Activated CD8-positive, alpha-beta memory T cell treated with anti-CD3 and anti-CD28 coated beads, Interleukin-2, amount 50 U/mL, for 1 hour (primary cell): ENCODE measurements around the gene CSRP3.

Source experiments
- DNase-seq: peaks from one replicate; pipeline ENCODE4 v3.0.0-alpha.2; 2020; ENCODE audit errors: extremely low read depth

Gene CSRP3

GRCh38 chr11:19201737-19202605 is at the start of gene CSRP3:
CSRP3 (minus strand) TSS chr11:19201983; CDS start chr11:19192448, 9,535 bp downstream.
- no peak for DNase-seq

GRCh38 chr11:19251577-19251976 is 49.8 kb upstream of the CSRP3 start:
- DNase-seq: no peak

- DNase-seq: no peak
Measured at GRCh38 chr11:19246816-19247215, 45.0 kb upstream of the CSRP3 start.

- DNase-seq: no peak
Measured at GRCh38 chr11:19245351-19245750, 43.6 kb upstream of the CSRP3 start.

GRCh38 chr11:19244621-19245020 is 42.8 kb upstream of the CSRP3 start:
- no peak for DNase-seq

- DNase-seq: no peak
Measured at GRCh38 chr11:19244084-19244483, 42.3 kb upstream of the CSRP3 start.

- DNase-seq: no peak
Measured at GRCh38 chr11:19243613-19244012, 41.8 kb upstream of the CSRP3 start.

- no peak for DNase-seq
Measured at GRCh38 chr11:19243143-19243542, 41.4 kb upstream of the CSRP3 start.

- DNase-seq: no peak
Measured at GRCh38 chr11:19242179-19242932, 40.6 kb upstream of the CSRP3 start.

GRCh38 chr11:19241260-19242178 is 39.7 kb upstream of the CSRP3 start:
- DNase-seq: no peak

- peak; percentile 16 for DNase-seq
Measured at GRCh38 chr11:19240420-19241259, 38.9 kb upstream of the CSRP3 start, which contains the start of gene E2F8. E2F8 (minus strand) TSS chr11:19240945; CDS start chr11:19240121, 824 bp downstream.

GRCh38 chr11:19239039-19239438 is 37.3 kb upstream of the CSRP3 start:
- no peak for DNase-seq

- no peak for DNase-seq
Measured at GRCh38 chr11:19237813-19238212, 36.0 kb upstream of the CSRP3 start.

GRCh38 chr11:19237381-19237780 is 35.6 kb upstream of the CSRP3 start:
- DNase-seq: no peak

- DNase-seq: no peak
Measured at GRCh38 chr11:19234231-19234817, 32.5 kb upstream of the CSRP3 start.

GRCh38 chr11:19232910-19233503 is 31.2 kb upstream of the CSRP3 start:
- DNase-seq: no peak

GRCh38 chr11:19229671-19230070 is 27.9 kb upstream of the CSRP3 start:
- no peak for DNase-seq

- no peak for DNase-seq
Measured at GRCh38 chr11:19228968-19229367, 27.2 kb upstream of the CSRP3 start.

- DNase-seq: no peak
Measured at GRCh38 chr11:19226378-19227195, 24.8 kb upstream of the CSRP3 start.
